Activated T-cell treated with anti-CD3 and anti-CD28 coated beads, Interleukin-2, amount 50 U/mL, for 72 hours (primary cell): ENCODE data around the gene CMTM4. TPM values are rescaled to one million over a fixed set of nuclear protein-coding genes. Genes with fewer than 3 reads are reported as not detected.

ENCODE experiments used
- ATAC-seq, 2 donors: fragments of 150-1000 bp; cut with Tn5 transposase; replicated peaks in 1 of 2; 2 replicates each; pipeline ENCODE4 v1.10.0; 2021; ENCODE audit warnings: moderate library complexity in 2 of 2, mild to moderate bottlenecking in 1 of 2
- DNase-seq, 2 donors: peaks; one replicate each; pipeline ENCODE4 v3.0.0; 2021 to 2022; ENCODE audit warnings: mixed read lengths in 1 of 2
- H3K27ac Mint-ChIP-seq: one replicate; pipeline ENCODE4 v1.8.0; 2022; ENCODE audit warnings: mild to moderate bottlenecking, moderate library complexity, mixed read lengths
- H3K27me3 Mint-ChIP-seq: one replicate; pipeline ENCODE4 v1.8.0; 2022; ENCODE audit warnings: low read depth, mixed read lengths
- H3K36me3 Mint-ChIP-seq, 2 donors: one replicate each; pipeline ENCODE4 v1.8.0; 2022; ENCODE audit warnings: mixed read lengths in 2 of 2, mild to moderate bottlenecking in 1 of 2; ENCODE audit not compliant: insufficient read depth in 2 of 2
- H3K4me1 Mint-ChIP-seq: one replicate; pipeline ENCODE4 v1.8.0; 2022; ENCODE audit warnings: low read depth, mixed read lengths
- H3K4me3 Mint-ChIP-seq, 2 donors: one replicate each; pipeline ENCODE4 v1.8.0; 2022; ENCODE audit warnings: mild to moderate bottlenecking in 2 of 2, mixed read lengths in 2 of 2, moderate library complexity in 2 of 2
- H3K9me3 Mint-ChIP-seq, 2 donors: one replicate each; pipeline ENCODE4 v1.8.0; 2022; ENCODE audit warnings: mixed read lengths in 2 of 2
- total RNA-seq, 2 donors: library from RNA; stranded (reverse); gene quantifications; one replicate each; pipeline ENCODE4 v1.2.3, GENCODE V29; 2022

Gene CMTM4
- total RNA-seq, 2 donors from 2014 or later = 3.7 to 3.9 TPM

- H3K27me3 Mint-ChIP-seq = no peaks in the 10 kb centered on the region
- H3K36me3 Mint-ChIP-seq = no peaks in the 10 kb centered on the region
- no peaks in the 10 kb centered on the region for H3K4me1 Mint-ChIP-seq
- DNase-seq (no peak), ATAC-seq (no peak)
- H3K4me3 Mint-ChIP-seq = no peak overlapping the region
- H3K9me3 Mint-ChIP-seq = no peaks in the 10 kb centered on the region
- H3K27ac Mint-ChIP-seq = no peak overlapping the region
Observed at GRCh38 chr16:66658143-66658859, 38.2 kb downstream of the CMTM4 start.

- ATAC-seq = no peak
Observed at GRCh38 chr16:66656547-66656946, 40.0 kb downstream of the CMTM4 start.

GRCh38 chr16:66653581-66654350 is 42.8 kb downstream of the CMTM4 start:
- Mint-ChIP-seq H3K4me1 (peaks cover 9% of the 10 kb centered on the region), H3K27ac (no peak overlapping the region), H3K4me3 (no peak overlapping the region), H3K9me3 (no peaks in the 10 kb centered on the region), H3K36me3 (no peaks in the 10 kb centered on the region), H3K27me3 (no peaks in the 10 kb centered on the region)
- DNase-seq = no peak
- no peak for ATAC-seq

More at GRCh38 chr16:66656547-66656946, 40.0 kb downstream of the CMTM4 start:
- DNase-seq = no peak
- Mint-ChIP-seq H3K36me3 (no peaks in the 10 kb centered on the region), H3K4me3 (no peak overlapping the region), H3K4me1 (no peaks in the 10 kb centered on the region), H3K27me3 (no peaks in the 10 kb centered on the region), H3K9me3 (no peaks in the 10 kb centered on the region), H3K27ac (no peak overlapping the region)

- Mint-ChIP-seq H3K4me1 (peaks cover 9% of the 10 kb centered on the region), H3K9me3 (no peaks in the 10 kb centered on the region), H3K36me3 (no peaks in the 10 kb centered on the region), H3K27ac (no peak overlapping the region), H3K27me3 (no peaks in the 10 kb centered on the region), H3K4me3 (no peak overlapping the region)
- no peak for DNase-seq
- ATAC-seq = no peak
Observed at GRCh38 chr16:66652661-66653360, 43.7 kb downstream of the CMTM4 start.

GRCh38 chr16:66651965-66652364 is 44.6 kb downstream of the CMTM4 start:
- ATAC-seq (no peak), DNase-seq (no peak)
- Mint-ChIP-seq H3K27ac (no peak overlapping the region), H3K4me3 (no peak overlapping the region), H3K36me3 (no peaks in the 10 kb centered on the region), H3K27me3 (no peaks in the 10 kb centered on the region), H3K9me3 (no peaks in the 10 kb centered on the region), H3K4me1 (peaks cover 9% of the 10 kb centered on the region)

GRCh38 chr16:66651474-66651765 is 45.1 kb downstream of the CMTM4 start:
- H3K4me1 Mint-ChIP-seq = peaks cover 9% of the 10 kb centered on the region
- H3K27me3 Mint-ChIP-seq = no peaks in the 10 kb centered on the region
- no peak for ATAC-seq
- no peak overlapping the region for H3K27ac Mint-ChIP-seq
- peak overlapping the region; percentile 77 to 81 for H3K4me3 Mint-ChIP-seq
- H3K36me3 Mint-ChIP-seq = no peaks in the 10 kb centered on the region
- no peak for DNase-seq
- H3K9me3 Mint-ChIP-seq = no peaks in the 10 kb centered on the region

- ATAC-seq (peak; percentile 99 to 100), DNase-seq (peak; percentile 85 to 87)
- Mint-ChIP-seq H3K36me3 (no peaks in the 10 kb centered on the region), H3K4me1 (peaks cover 9% of the 10 kb centered on the region), H3K27me3 (no peaks in the 10 kb centered on the region), H3K4me3 (peak overlapping the region; percentile 77 to 81), H3K27ac (no peak overlapping the region), H3K9me3 (no peaks in the 10 kb centered on the region)
Observed at GRCh38 chr16:66650707-66651473, 45.7 kb downstream of the CMTM4 start.

GRCh38 chr16:66649636-66650205 is 46.8 kb downstream of the CMTM4 start:
- H3K36me3 Mint-ChIP-seq = no peaks in the 10 kb centered on the region
- no peaks in the 10 kb centered on the region for H3K27me3 Mint-ChIP-seq
- ATAC-seq (no peak), DNase-seq (no peak)
- no peak overlapping the region for H3K4me3 Mint-ChIP-seq
- H3K4me1 Mint-ChIP-seq = peaks cover 9% of the 10 kb centered on the region
- H3K27ac Mint-ChIP-seq = no peak overlapping the region
- no peaks in the 10 kb centered on the region for H3K9me3 Mint-ChIP-seq

- ATAC-seq (no peak), DNase-seq (no peak)
- H3K27ac Mint-ChIP-seq = no peak overlapping the region
- H3K4me1 Mint-ChIP-seq = peaks cover 9% of the 10 kb centered on the region
- no peaks in the 10 kb centered on the region for H3K36me3 Mint-ChIP-seq
- H3K27me3 Mint-ChIP-seq = no peaks in the 10 kb centered on the region
- no peak overlapping the region for H3K4me3 Mint-ChIP-seq
- no peaks in the 10 kb centered on the region for H3K9me3 Mint-ChIP-seq
Observed at GRCh38 chr16:66649167-66649566, 47.4 kb downstream of the CMTM4 start.

- H3K27ac Mint-ChIP-seq = no peak overlapping the region
- no peak for ATAC-seq
- no peaks in the 10 kb centered on the region for H3K36me3 Mint-ChIP-seq
Observed at GRCh38 chr16:66647866-66648265, 48.7 kb downstream of the CMTM4 start.

GRCh38 chr16:66641387-66641786 is 55.2 kb downstream of the CMTM4 start:
- Mint-ChIP-seq H3K4me1 (no peaks in the 10 kb centered on the region), H3K9me3 (no peaks in the 10 kb centered on the region), H3K27ac (no peak overlapping the region), H3K27me3 (peaks cover 6% of the 10 kb centered on the region), H3K4me3 (no peak overlapping the region), H3K36me3 (no peaks in the 10 kb centered on the region)
- ATAC-seq = no peak
- no peak for DNase-seq

More at GRCh38 chr16:66647866-66648265, 48.7 kb downstream of the CMTM4 start:
- no peak for DNase-seq
- Mint-ChIP-seq H3K4me1 (peaks cover 9% of the 10 kb centered on the region), H3K9me3 (no peaks in the 10 kb centered on the region), H3K27me3 (no peaks in the 10 kb centered on the region), H3K4me3 (no peak overlapping the region)

- ATAC-seq (no peak), DNase-seq (no peak)
- H3K36me3 Mint-ChIP-seq = no peaks in the 10 kb centered on the region
- H3K27ac Mint-ChIP-seq = no peak overlapping the region
- H3K27me3 Mint-ChIP-seq = peaks cover 6% of the 10 kb centered on the region
- no peaks in the 10 kb centered on the region for H3K4me1 Mint-ChIP-seq
- H3K4me3 Mint-ChIP-seq = no peak overlapping the region
- H3K9me3 Mint-ChIP-seq = no peaks in the 10 kb centered on the region
Observed at GRCh38 chr16:66640724-66641314, 55.7 kb downstream of the CMTM4 start.
